ENCODE data around the gene FRY. TPM values are rescaled to one million over a fixed set of nuclear protein-coding genes. Genes with fewer than 3 reads are reported as not detected.

FRY gene
- polyA plus RNA-seq, 1 experiment: 24.6 TPM

DNA sequence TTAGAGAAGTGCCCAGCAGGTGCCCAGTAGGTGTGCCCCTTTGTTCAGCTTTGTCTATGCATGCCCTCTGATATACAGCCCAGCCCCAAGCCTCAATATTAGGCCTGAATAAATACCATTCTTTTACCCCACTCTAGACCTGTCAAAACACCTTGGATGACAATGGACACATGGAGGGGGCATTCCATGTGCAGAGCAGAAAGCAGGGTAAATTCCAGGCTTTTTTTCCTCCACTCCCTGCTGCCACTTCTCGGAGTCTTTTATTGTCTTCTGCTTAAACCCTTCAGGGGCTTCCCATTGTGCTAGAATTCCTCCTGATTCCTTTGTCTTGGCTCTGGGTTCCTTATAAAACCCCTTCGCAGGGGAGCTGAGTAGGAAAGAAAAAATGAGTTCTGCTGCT is 5.8 kb upstream of the FRY start:
- H3K4me3 ChIP-seq (ENCODE audit: low read depth, low read length): no peak overlapping the region
- POLR2A ChIA-PET: no interaction called here
- H3K9me3 ChIP-seq (ENCODE audit: control insufficient read depth, insufficient read depth, low read length): no peaks in the 10 kb centered on the region
- TF ChIP-seq, protein P1, sequence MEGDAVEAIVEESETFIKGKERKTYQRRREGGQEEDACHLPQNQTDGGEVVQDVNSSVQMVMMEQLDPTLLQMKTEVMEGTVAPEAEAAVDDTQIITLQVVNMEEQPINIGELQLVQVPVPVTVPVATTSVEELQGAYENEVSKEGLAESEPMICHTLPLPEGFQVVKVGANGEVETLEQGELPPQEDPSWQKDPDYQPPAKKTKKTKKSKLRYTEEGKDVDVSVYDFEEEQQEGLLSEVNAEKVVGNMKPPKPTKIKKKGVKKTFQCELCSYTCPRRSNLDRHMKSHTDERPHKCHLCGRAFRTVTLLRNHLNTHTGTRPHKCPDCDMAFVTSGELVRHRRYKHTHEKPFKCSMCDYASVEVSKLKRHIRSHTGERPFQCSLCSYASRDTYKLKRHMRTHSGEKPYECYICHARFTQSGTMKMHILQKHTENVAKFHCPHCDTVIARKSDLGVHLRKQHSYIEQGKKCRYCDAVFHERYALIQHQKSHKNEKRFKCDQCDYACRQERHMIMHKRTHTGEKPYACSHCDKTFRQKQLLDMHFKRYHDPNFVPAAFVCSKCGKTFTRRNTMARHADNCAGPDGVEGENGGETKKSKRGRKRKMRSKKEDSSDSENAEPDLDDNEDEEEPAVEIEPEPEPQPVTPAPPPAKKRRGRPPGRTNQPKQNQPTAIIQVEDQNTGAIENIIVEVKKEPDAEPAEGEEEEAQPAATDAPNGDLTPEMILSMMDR (IDR thresholded peaks at IDR 0.05; ENCODE audit: low read depth, low read length): no peak
- CTCF ChIA-PET: interaction anchor here (1.4 kb wide), 1 partner anchor 245 kb away, joined by 3 read pairs; no protein-coding TSS in a partner anchor
- no peaks in the 10 kb centered on the region for H3K27me3 ChIP-seq (ENCODE audit: control insufficient read depth, insufficient read depth, low read length)
- H3K27ac ChIP-seq (ENCODE audit: low read depth, low read length): no peak overlapping the region
- DNase-seq (ENCODE audit: low read depth, low spot score): no peak

DNA sequence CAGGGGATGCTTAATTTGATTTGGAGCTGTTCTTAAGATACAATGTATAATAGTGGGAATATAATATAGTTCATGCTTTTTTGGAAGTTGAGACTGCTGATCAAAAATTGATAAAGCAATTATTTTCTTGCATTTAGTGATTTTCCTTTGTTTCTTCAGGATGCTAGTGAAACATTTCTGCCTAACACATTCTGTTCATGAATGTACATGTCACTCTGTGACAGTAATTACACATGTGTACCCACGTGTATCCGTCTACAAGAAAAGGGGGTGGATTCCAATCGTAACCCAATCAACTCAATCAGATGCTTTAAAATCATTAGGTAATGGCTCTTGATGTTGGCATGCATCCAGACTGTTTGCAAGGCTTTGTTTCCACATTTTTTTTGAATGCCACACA is 5.0 kb upstream of the FRY start:
- Histone ChIP-seq H3K27me3 (ENCODE audit: control insufficient read depth, insufficient read depth, low read length) (no peaks in the 10 kb centered on the region), H3K9me3 (ENCODE audit: control insufficient read depth, insufficient read depth, low read length) (no peaks in the 10 kb centered on the region; the same call in 1 of the 2 replicates), H3K4me3 (ENCODE audit: low read depth, low read length) (no peak overlapping the region), H3K27ac (ENCODE audit: low read depth, low read length) (no peak overlapping the region)
- DNase-seq (ENCODE audit: low read depth, low spot score): no peak
- POLR2A ChIA-PET: no interaction called here
- TF ChIP-seq, protein P1 (IDR thresholded peaks at IDR 0.05; ENCODE audit: low read depth, low read length): no peak
- CTCF ChIA-PET: interaction anchor here (0.6 to 1.4 kb wide), 3 partner anchors 117 to 244 kb away, joined by 3 to 4 read pairs (median 4); no protein-coding TSS in a partner anchor

DNA sequence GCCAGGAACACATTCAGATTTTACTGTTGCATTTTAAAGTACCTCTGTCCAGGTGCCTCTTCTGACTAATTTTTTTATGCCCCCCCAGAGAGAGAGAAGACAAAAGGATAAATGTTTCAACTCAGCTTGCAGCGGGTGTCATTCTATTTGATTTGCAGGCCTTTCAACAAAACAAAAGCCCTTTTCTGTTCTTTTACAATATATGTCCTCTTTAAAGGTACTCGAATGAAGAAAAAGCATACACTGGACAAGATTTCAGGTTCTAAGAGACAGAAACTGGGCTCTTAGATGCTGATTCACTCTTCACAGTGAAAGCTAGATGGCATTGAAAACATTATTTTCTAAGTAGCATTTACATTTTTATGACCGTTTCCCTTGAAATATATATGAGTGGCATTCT is 2.9 kb upstream of the FRY start:
- POLR2A ChIA-PET: no interaction called here

DNA sequence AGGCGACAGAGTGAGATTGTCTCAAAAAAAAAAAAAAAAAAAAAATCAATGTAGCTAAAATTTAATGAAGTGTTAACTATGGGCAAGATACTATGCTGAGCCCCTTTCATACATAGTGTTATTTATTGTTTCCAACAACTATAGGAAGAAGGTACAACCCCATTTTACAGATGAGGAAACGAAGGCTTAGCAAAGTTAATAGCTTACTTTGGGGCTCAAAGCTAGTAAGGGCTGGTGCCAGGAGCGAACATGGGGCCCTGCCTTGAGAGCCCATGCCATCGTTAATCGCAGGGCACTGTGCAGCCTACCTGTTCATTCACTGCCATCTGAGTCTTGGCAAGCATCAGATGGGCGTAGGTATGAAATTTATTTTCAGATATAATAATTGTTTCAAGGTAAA is 1.9 kb upstream of the FRY start:
- Histone ChIP-seq H3K27me3 (ENCODE audit: control insufficient read depth, insufficient read depth, low read length) (no peaks in the 10 kb centered on the region), H3K4me3 (ENCODE audit: low read depth, low read length) (no peak overlapping the region), H3K9me3 (ENCODE audit: control insufficient read depth, insufficient read depth, low read length) (no peaks in the 10 kb centered on the region; the same call in 1 of the 2 replicates), H3K27ac (ENCODE audit: low read depth, low read length) (no peak overlapping the region)
- CTCF ChIA-PET: interaction anchor here (1.2 to 4.1 kb wide), 3 partner anchors 10 to 217 kb away, joined by 3 to 23 read pairs (median 3); no protein-coding TSS in a partner anchor
- TF ChIP-seq, protein P1 (IDR thresholded peaks at IDR 0.05; ENCODE audit: low read depth, low read length): no peak
- DNase-seq (ENCODE audit: low read depth, low spot score): no peak
- POLR2A ChIA-PET: no interaction called here

More for the DNA sequence above, 2.9 kb upstream of the FRY start:
- no peak overlapping the region for H3K27ac ChIP-seq (ENCODE audit: low read depth, low read length)
- no peak for DNase-seq (ENCODE audit: low read depth, low spot score)
- no peaks in the 10 kb centered on the region; the same call in 1 of the 2 replicates for H3K9me3 ChIP-seq (ENCODE audit: control insufficient read depth, insufficient read depth, low read length)
- TF ChIP-seq, protein P1 (IDR thresholded peaks at IDR 0.05; ENCODE audit: low read depth, low read length): no peak
- no peak overlapping the region for H3K4me3 ChIP-seq (ENCODE audit: low read depth, low read length)
- no peaks in the 10 kb centered on the region for H3K27me3 ChIP-seq (ENCODE audit: control insufficient read depth, insufficient read depth, low read length)
- CTCF ChIA-PET: interaction anchor here (1.2 to 4.1 kb wide), 3 partner anchors 9 to 218 kb away, joined by 3 to 23 read pairs (median 3); no protein-coding TSS in a partner anchor

DNA sequence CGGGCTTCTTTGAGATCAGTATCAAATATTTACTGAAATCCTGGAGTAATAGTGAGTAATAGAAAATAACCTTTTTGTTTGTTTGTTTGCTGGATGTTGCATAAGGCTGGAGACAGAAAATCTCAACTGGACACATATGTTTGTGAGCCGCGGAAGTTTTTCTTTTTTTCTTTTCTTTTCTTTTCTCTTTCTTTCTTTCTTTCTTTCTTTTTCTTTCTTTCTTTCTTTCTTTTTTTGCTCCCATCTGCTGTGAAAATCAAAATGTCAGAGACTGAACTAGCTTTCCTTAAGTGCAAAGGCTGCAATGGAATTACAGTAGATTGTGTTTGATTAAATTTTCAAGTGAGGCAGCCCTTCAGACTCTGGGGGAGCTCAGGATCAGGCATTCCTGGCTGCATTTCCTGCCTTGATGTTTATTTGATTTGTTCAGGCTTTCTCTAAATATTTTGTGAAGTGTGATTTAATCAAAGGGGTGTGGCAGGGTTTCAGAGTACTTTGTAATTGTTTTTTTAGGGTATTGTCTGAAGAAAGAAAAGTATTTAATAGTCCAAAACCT is 319 bp downstream of the FRY start:
- ChIA-PET CTCF (interaction anchor here (0.6 to 4.1 kb wide), 3 partner anchors 24 to 122 kb away, joined by 4 to 23 read pairs (median 6); no protein-coding TSS in a partner anchor), POLR2A (interaction anchor here (1.0 to 1.1 kb wide), 2 partner anchors 124 to 180 kb away, joined by 5 to 11 read pairs; no protein-coding TSS in a partner anchor)
- Histone ChIP-seq H3K9me3 (ENCODE audit: control insufficient read depth, insufficient read depth, low read length) (no peaks in the 10 kb centered on the region; the same call in 1 of the 2 replicates), H3K27me3 (ENCODE audit: control insufficient read depth, insufficient read depth, low read length) (no peaks in the 10 kb centered on the region), H3K27ac (ENCODE audit: low read depth, low read length) (no peak overlapping the region), H3K4me3 (ENCODE audit: low read depth, low read length) (peak overlapping the region; percentile 77)
- TF ChIP-seq, protein P1 (IDR thresholded peaks at IDR 0.05; ENCODE audit: low read depth, low read length): no peak
- DNase-seq (ENCODE audit: low read depth, low spot score): no peak

All from AG04450 (cell line).